Spleen (tissue), 11 donors: ENCODE measurements around the gene PTPRN2. TPM values are rescaled to one million over a fixed set of nuclear protein-coding genes. Genes with fewer than 3 reads are reported as not detected.
A peak's percentile ranks its signal among the peaks of the same experiment; 100 is the strongest.

ENCODE experiments used
- DNase-seq: peaks from one replicate; pipeline ENCODE4 v3.0.0-alpha.2; 2020
- H3K27ac ChIP-seq, 8 donors: fragments of 200-600 bp; sonication (generic) in 7 of 8; 1 replicate in 4 of 8; 2 replicates in 4 of 8; pipeline versions ENCODE4 v1.5.0 to v1.8.0; 2016 to 2021; ENCODE audit warnings: inconsistent platforms in 4 of 8, mild to moderate bottlenecking in 4 of 8, moderate library complexity in 1 of 8
- H3K27me3 ChIP-seq, 7 donors: fragments of 200-600 bp; sonication (generic) in 6 of 7; replicated peaks in 1 of 7; 1 replicate in 4 of 7; 2 replicates in 3 of 7; pipeline versions ENCODE4 v1.5.0 to v1.8.0; 2016 to 2021; ENCODE audit warnings: inconsistent platforms in 3 of 7, mild to moderate bottlenecking in 1 of 7
- H3K36me3 ChIP-seq, 6 donors: fragments of 200-600 bp; sonication (generic) in 5 of 6; 1 replicate in 4 of 6; 2 replicates in 2 of 6; pipeline versions ENCODE4 v1.5.0 to v1.8.0; 2016 to 2021; ENCODE audit warnings: inconsistent platforms in 2 of 6
- H3K4me1 ChIP-seq, 6 donors: fragments of 200-600 bp; sonication (generic) in 5 of 6; 1 replicate in 3 of 6; 2 replicates in 3 of 6; pipeline versions ENCODE4 v1.5.0 to v1.8.0; 2016 to 2021; ENCODE audit warnings: inconsistent platforms in 3 of 6
- H3K4me3 ChIP-seq, 8 donors: fragments of 200-600 bp; sonication (generic) in 7 of 8; 1 replicate in 4 of 8; 2 replicates in 4 of 8; pipeline versions ENCODE4 v1.5.0 to v1.8.0; 2016 to 2021; ENCODE audit warnings: inconsistent platforms in 4 of 8, mild to moderate bottlenecking in 4 of 8, moderate library complexity in 2 of 8
- H3K9me3 ChIP-seq, 8 donors: fragments of 200-600 bp; sonication (generic) in 7 of 8; 1 replicate in 4 of 8; 2 replicates in 4 of 8; pipeline versions ENCODE4 v1.5.0 to v1.8.0; 2016 to 2021; ENCODE audit warnings: inconsistent platforms in 4 of 8
- CTCF ChIP-seq, 11 experiments: fragments of 200-600 bp in 7 of 11; fragments of 450-650 bp in 4 of 11; sonication (generic) in 4 of 11; IDR thresholded peaks in 8 of 11; conservative IDR thresholded peaks in 3 of 11; 1 replicate in 7 of 11; 2 replicates in 4 of 11; pipeline versions ENCODE4 v1.4.0 to v1.8.0; 2016 to 2021; ENCODE audit warnings: antibody characterized with exemption in 11 of 11, inconsistent platforms in 4 of 11, mild to moderate bottlenecking in 1 of 11
- POLR2A ChIP-seq, 3 donors: fragments of 450-650 bp; IDR thresholded peaks; one replicate each; pipeline ENCODE4 v1.5.1; 2017; ENCODE audit warnings: antibody characterized with exemption in 3 of 3, mild to moderate bottlenecking in 1 of 3
- POLR2AphosphoS5 ChIP-seq, 3 donors: sonication (generic); formaldehyde crosslinking; IDR thresholded peaks; one replicate each; pipeline ENCODE4 v1.5.1; 2017; ENCODE audit warnings: antibody characterized with exemption in 3 of 3
- WGBS, 5 donors: extraction: QIAGEN DNeasy Blood & Tissue Kit in 3 of 5; methylation state at CpG; one replicate each; pipeline versions ENCODE4 v1.1.5 to v1.1.7; 2013 to 2018; 5-methylcytosine and 5-hydroxymethylcytosine counted together
- intact Hi-C: fragments of 100-400 bp; cut with DNase I; formaldehyde crosslinking; loops from one replicate; pipeline ENCODE4 v1.15.0; 2023; ENCODE audit warnings: low total_unique reads
- polyA plus RNA-seq, 3 donors: library from polyadenylated mRNA; stranded (reverse); fragments of 200-250 nt; gene quantifications; one replicate each; pipeline ENCODE4 v1.2.1, GENCODE V29; 2013
- total RNA-seq, 7 donors: library from RNA; depleted of rRNA in 3 of 7; stranded (reverse); fragments of >200 nt in 3 of 7; fragmentation: NEBNext Ultra II Directional in 4 of 7; extraction: Animal tissue kit (Norgen Biotek cat#: 25700) in 4 of 7; gene quantifications; one replicate each; pipeline versions ENCODE4 v1.1.0 to v1.2.1, GENCODE V29; 2016 to 2021
- donor health status: healthy with polysubstance abuse.
- donor health status: DM: no; HTN: no; CAD: no; lungs with moderate emphysema.
- donor health status: DM: no; HTN: no; CAD: no.
- donor health status: Bipolar disorder and iron deficiency.
- donor health status: healthy.
- donor health status: DM: no; HTN: no; CAD: no.
- donor health status: DM: yes; HTN: yes; CAD: no.

Gene PTPRN2
- total and polyA plus RNA-seq, 10 donors: 7.0 to 22.8 (median 16.8) TPM

- peak; percentile 56 for DNase-seq
- H3K27me3 ChIP-seq: no peaks in the 10 kb centered on the region
- H3K27ac ChIP-seq: no peak overlapping the region
- WGBS, 5 donors: 85 to 96% (median 92%) methylated on average over 7 to 14 of the region's 14 CpGs
- peaks cover 0 to 93% (median 56%) of the 10 kb centered on the region in 8 donors for H3K9me3 ChIP-seq
- no peaks in the 10 kb centered on the region for H3K4me1 ChIP-seq
- TF ChIP-seq CTCF (IDR thresholded peaks at IDR 0.05 in 8 of 11, conservative IDR thresholded peaks at IDR 0.05 in 3 of 11) (no peak), POLR2AphosphoS5 (IDR thresholded peaks at IDR 0.05) (no peak), POLR2A (IDR thresholded peaks at IDR 0.05) (no peak)
- H3K36me3 ChIP-seq: no peaks in the 10 kb centered on the region
- no peak overlapping the region for H3K4me3 ChIP-seq
- intact Hi-C loops: no loop called here
These were observed 394.2 kb downstream of the PTPRN2 start for GRCh38 chr7:158193446-158193845.

GRCh38 chr7:158192956-158193355, 394.7 kb downstream of the PTPRN2 start:
- peaks cover 0 to 91% (median 55%) of the 10 kb centered on the region in 8 donors for H3K9me3 ChIP-seq
- TF ChIP-seq POLR2AphosphoS5 (IDR thresholded peaks at IDR 0.05) (no peak), POLR2A (IDR thresholded peaks at IDR 0.05) (no peak), CTCF (IDR thresholded peaks at IDR 0.05 in 8 of 11, conservative IDR thresholded peaks at IDR 0.05 in 3 of 11) (no peak)
- intact Hi-C loops: no loop called here

GRCh38 chr7:158192184-158192835, 395.3 kb downstream of the PTPRN2 start:
- intact Hi-C loops: no loop called here
- H3K9me3 ChIP-seq: peaks cover 0 to 88% (median 50%) of the 10 kb centered on the region in 8 donors

More at GRCh38 chr7:158192956-158193355, 394.7 kb downstream of the PTPRN2 start:
- 77 to 92% (median 87%) methylated on average over 16 to 18 of the region's 18 CpGs for WGBS, 5 donors
- Histone ChIP-seq H3K4me1 (no peaks in the 10 kb centered on the region), H3K36me3 (no peaks in the 10 kb centered on the region), H3K4me3 (no peak overlapping the region), H3K27ac (no peak overlapping the region), H3K27me3 (no peaks in the 10 kb centered on the region)
- DNase-seq: peak; percentile 71

GRCh38 chr7:158191671-158192070, 396.0 kb downstream of the PTPRN2 start:
- H3K36me3 ChIP-seq: no peaks in the 10 kb centered on the region
- H3K27ac ChIP-seq: no peak overlapping the region
- H3K4me1 ChIP-seq: no peaks in the 10 kb centered on the region
- intact Hi-C loops: no loop called here
- H3K27me3 ChIP-seq: no peaks in the 10 kb centered on the region
- peak; percentile 34 for DNase-seq
- WGBS, 5 donors: 86 to 97% (median 94%) methylated on average over 5 to 8 of the region's 8 CpGs
- peaks cover 0 to 82% (median 44%) of the 10 kb centered on the region in 8 donors for H3K9me3 ChIP-seq
- TF ChIP-seq POLR2A (IDR thresholded peaks at IDR 0.05): no peak
- TF ChIP-seq POLR2AphosphoS5 (IDR thresholded peaks at IDR 0.05): no peak
- no peak for TF ChIP-seq CTCF (IDR thresholded peaks at IDR 0.05 in 8 of 11, conservative IDR thresholded peaks at IDR 0.05 in 3 of 11)
- no peak overlapping the region for H3K4me3 ChIP-seq

More at GRCh38 chr7:158192184-158192835, 395.3 kb downstream of the PTPRN2 start:
- peak; percentile 66 for DNase-seq
- Histone ChIP-seq H3K27ac (no peak overlapping the region), H3K36me3 (no peaks in the 10 kb centered on the region), H3K4me3 (no peak overlapping the region), H3K27me3 (no peaks in the 10 kb centered on the region), H3K4me1 (no peaks in the 10 kb centered on the region)
- TF ChIP-seq POLR2A (IDR thresholded peaks at IDR 0.05): no peak
- WGBS, 5 donors: 85 to 94% (median 88%) methylated on average over 23 to 28 of the region's 28 CpGs
